H1 (cell line): ENCODE data around the gene RRP1. TPM values are rescaled to one million over a fixed set of nuclear protein-coding genes. Genes with fewer than 3 reads are reported as not detected.

Source experiments
- CREB1 ChIP-seq: IDR thresholded peaks from 2 replicates; pipeline ENCODE4 v1.6.1; 2012; ENCODE audit warnings: inconsistent platforms
- FOSL1 ChIP-seq: IDR thresholded peaks from 2 replicates; pipeline ENCODE4 v1.6.1; 2011; ENCODE audit warnings: mild to moderate bottlenecking, low read depth, low read length, moderate library complexity; ENCODE audit not compliant: insufficient read depth
- RAD21 ChIP-seq, 2 experiments: IDR thresholded peaks in 1 of 2; conservative IDR thresholded peaks in 1 of 2; 2 replicates each; pipeline ENCODE4 v1.6.1; 2011; ENCODE audit warnings: low read depth in 2 of 2, low read length in 2 of 2, improper control_type of control experiment in 1 of 2, inconsistent platforms in 1 of 2, mild to moderate bottlenecking in 1 of 2, moderate library complexity in 1 of 2
- RFX5 ChIP-seq: IDR thresholded peaks from 2 replicates; pipeline ENCODE4 v1.6.1; 2011; ENCODE audit warnings: low read depth, low read length, improper control_type of control experiment, borderline replicate concordance
- polyA plus RNA-seq, 7 experiments: library from polyadenylated mRNA; depleted of rRNA in 3 of 7; stranded (reverse) in 5 of 7; unstranded in 2 of 7; fragments of >200 nt in 5 of 7; fragments of 200-250 nt in 2 of 7; gene quantifications; 1 replicate in 5 of 7; 2 replicates in 1 of 7; 4 replicates in 1 of 7; pipeline versions ENCODE4 v1.2.1 to v1.2.3, GENCODE V29; 2011 to 2013; ENCODE audit warnings: missing spikeins in 2 of 7, mixed read lengths in 2 of 7
- total RNA-seq: library from RNA; stranded (reverse); fragmentation: NEBNext Ultra II Directional; extraction: Animal tissue kit (Norgen Biotek cat#: 25700); gene quantifications from 2 replicates; pipeline ENCODE4 v1.2.1, GENCODE V29; 2021

The RRP1 gene
- total and polyA plus RNA-seq, 2 of the 8 experiments (the other 6 are each of a cell fraction or from before 2014, with no cell fraction given) = 11.6 to 55.2 TPM

DNA sequence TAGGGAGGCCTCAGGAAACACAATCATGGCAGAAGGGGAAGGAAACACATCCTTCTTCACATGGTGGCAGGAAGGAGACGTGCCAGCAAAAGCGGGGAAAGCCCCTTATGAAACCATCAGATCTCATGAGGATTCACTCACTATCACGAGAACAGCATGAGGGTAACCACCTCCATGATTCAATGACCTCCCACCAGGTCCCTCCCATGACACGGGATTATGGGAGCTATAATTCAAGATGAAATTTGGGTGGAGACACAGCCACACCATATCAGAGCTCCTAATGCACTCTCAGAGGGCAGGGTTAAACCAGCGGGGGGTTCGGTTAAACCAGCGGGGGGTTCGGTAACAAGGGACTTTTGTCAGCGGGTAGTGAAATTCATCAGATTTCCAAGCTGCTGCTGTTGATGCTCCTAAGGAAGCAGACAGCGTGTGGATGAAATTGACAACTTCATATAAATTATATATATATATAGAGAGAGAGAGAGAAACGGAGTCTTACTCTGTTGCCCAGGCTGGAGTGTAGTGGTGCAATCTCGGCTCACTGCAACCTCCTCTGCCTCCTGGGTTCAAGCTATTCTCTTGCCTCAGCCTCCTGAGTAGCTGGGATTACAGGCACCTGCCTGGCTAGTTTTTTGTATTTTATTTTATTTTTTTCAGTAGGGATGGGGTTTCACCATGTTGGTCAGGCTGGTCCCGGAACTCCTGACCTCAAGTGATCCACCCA lies 17.5 kb upstream of the RRP1 start (continued):
- TF ChIP-seq FOSL1 (no peak), RAD21 (IDR thresholded peaks at IDR 0.05 in 1 of 2, conservative IDR thresholded peaks at IDR 0.05 in 1 of 2; ENCODE audit: low read depth in 2 of 2, low read length in 2 of 2) (no peak), CREB1 (no peak), RFX5 (no peak)
